Smooth muscle cell (in vitro differentiated cells): ENCODE results near the gene IQGAP2. TPM values are rescaled to one million over a fixed set of nuclear protein-coding genes. Genes with fewer than 3 reads are reported as not detected.

Experiments
- DNase-seq: peaks from one replicate; lab custom pipeline; 2025; ENCODE audit not compliant: unreplicated experiment; lab: John Stamatoyannopoulos, UW
- H2AFZ ChIP-seq: fragments of 200-600 bp; sonication (generic); 2 replicates; pipeline ENCODE4 v1.6.0; 2016; ENCODE audit warnings: antibody characterized with exemption, low read depth, mild to moderate bottlenecking
- H3F3A ChIP-seq: fragments of 200-600 bp; sonication (generic); 2 replicates; pipeline ENCODE4 v1.6.0; 2017; ENCODE audit warnings: antibody characterized with exemption, low read depth
- H3K27ac ChIP-seq: fragments of 200-600 bp; sonication (generic); 2 replicates; pipeline ENCODE4 v1.5.1; 2016; ENCODE audit warnings: low read depth, mild to moderate bottlenecking
- H3K27me3 ChIP-seq: fragments of 200-600 bp; sonication (generic); 2 replicates; pipeline ENCODE4 v1.6.1; 2016; ENCODE audit warnings: low read depth, mild to moderate bottlenecking
- H3K36me3 ChIP-seq: fragments of 200-600 bp; sonication (generic); 2 replicates; pipeline ENCODE4 v1.5.1; 2016; ENCODE audit warnings: low read depth
- H3K4me1 ChIP-seq: fragments of 200-600 bp; sonication (generic); 2 replicates; pipeline ENCODE4 v1.5.1; 2016; ENCODE audit warnings: low read depth
- H3K4me2 ChIP-seq: fragments of 200-600 bp; sonication (generic); 2 replicates; pipeline ENCODE4 v1.6.0; 2016; ENCODE audit warnings: mild to moderate bottlenecking
- H3K4me3 ChIP-seq: fragments of 200-600 bp; sonication (generic); 2 replicates; pipeline ENCODE4 v1.5.1; 2016; ENCODE audit warnings: mild to moderate bottlenecking
- H3K79me2 ChIP-seq: fragments of 200-600 bp; sonication (generic); 2 replicates; pipeline ENCODE4 v1.6.0; 2016; ENCODE audit warnings: low read depth, mild to moderate bottlenecking
- H3K9ac ChIP-seq: fragments of 200-600 bp; sonication (generic); 2 replicates; pipeline ENCODE4 v1.6.0; 2016; ENCODE audit warnings: low read depth
- H3K9me3 ChIP-seq: fragments of 200-600 bp; sonication (generic); replicated peaks from 2 replicates; pipeline ENCODE4 v1.5.1; 2016; ENCODE audit warnings: low read depth
- H4K20me1 ChIP-seq: fragments of 200-600 bp; sonication (generic); 2 replicates; pipeline ENCODE4 v1.6.0; 2016; ENCODE audit warnings: low read depth
- CTCF ChIP-seq: fragments of 200-600 bp; sonication (generic); IDR thresholded peaks from 2 replicates; pipeline ENCODE4 v1.5.1; 2017; ENCODE audit warnings: borderline replicate concordance, mild to moderate bottlenecking, antibody characterized with exemption; ENCODE audit not compliant: insufficient read depth, poor library complexity, severe bottlenecking
- WGBS: methylation state at CpG from one replicate; pipeline ENCODE4 v1.1.7; 2016; ENCODE audit warnings: low lambda C conversion rate; 5-methylcytosine and 5-hydroxymethylcytosine counted together
- polyA plus RNA-seq: library from polyadenylated mRNA; unstranded; fragments of >200 nt; fragmentation: Nextera tagmentation; extraction: Ambion mirVana; gene quantifications from 2 replicates; pipeline ENCODE4 v1.2.1, GENCODE V29; 2016
- small RNA-seq: library from RNA; depleted of rRNA; stranded (forward); fragments of <200 nt; gene quantifications from one replicate; pipeline ENCODE3, GENCODE V24; 2014
- total RNA-seq: library from RNA; depleted of rRNA; stranded (reverse); fragments of >200 nt; gene quantifications from 2 replicates; pipeline ENCODE4 v1.2.3, GENCODE V29; 2014

Gene IQGAP2
- total and polyA plus RNA-seq, 2 experiments from 2014 or later = 7.3 to 16.6 TPM

GRCh38 chr5:76754668-76755078 lies 351.6 kb downstream of the IQGAP2 start:
- no peak overlapping the region for H3K27ac ChIP-seq
- H3K4me3 ChIP-seq = no peak overlapping the region
- H3K9me3 ChIP-seq = no peaks in the 10 kb centered on the region
- no peaks in the 10 kb centered on the region for H4K20me1 ChIP-seq
- H3K27me3 ChIP-seq = no peaks in the 10 kb centered on the region
- H2AFZ ChIP-seq = no peak overlapping the region
- H3K4me2 ChIP-seq = no peak overlapping the region
- H3K4me1 ChIP-seq = no peaks in the 10 kb centered on the region
- H3K79me2 ChIP-seq = no peaks in the 10 kb centered on the region
- H3K36me3 ChIP-seq = no peaks in the 10 kb centered on the region
- no peaks in the 10 kb centered on the region for H3F3A ChIP-seq
- DNase-seq = no peak
- TF ChIP-seq CTCF = no peak
- no peak overlapping the region for H3K9ac ChIP-seq
- 77% methylated on average over 3 of the region's 3 CpGs for WGBS

DNA sequence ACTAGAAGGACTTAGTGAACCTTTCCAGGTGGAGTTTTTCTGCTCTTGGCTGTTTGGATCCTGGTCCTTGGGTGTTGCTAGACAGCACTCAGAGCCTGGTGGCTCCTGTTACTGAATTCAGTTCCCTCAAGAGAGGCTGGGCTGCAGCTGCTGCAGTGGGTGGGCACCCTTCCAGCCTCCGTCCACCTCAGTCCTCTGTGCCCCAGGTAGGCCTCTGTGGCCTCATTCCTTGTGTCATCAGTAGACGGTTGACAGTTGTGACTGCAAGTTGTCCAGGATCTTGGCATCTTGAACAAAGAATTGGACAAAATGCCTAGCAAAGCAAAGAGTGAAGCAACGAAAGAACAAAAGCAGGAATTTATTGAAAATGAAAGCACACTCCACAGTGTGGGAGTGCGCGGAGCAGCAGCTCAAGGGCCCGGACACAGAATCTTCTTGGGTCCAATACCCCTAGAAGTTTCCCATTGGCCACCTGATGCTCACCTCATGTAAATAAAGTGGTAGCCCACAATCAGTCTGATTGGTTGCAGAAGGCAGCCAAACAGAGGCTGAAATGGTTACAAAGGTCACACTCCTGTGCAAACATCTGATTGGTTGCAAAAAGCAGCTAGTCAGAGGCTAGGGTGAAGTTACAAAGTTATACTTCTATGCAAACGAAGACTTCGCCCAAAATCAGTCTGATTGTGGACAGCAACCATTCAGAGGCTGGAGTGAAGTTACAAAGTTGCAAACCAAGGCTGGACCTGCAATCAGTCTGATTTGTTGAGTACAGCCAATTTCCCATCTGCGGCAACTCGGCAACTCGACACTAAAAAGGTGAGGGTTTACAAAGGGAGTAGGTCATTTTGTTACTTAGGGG lies 352.9 kb downstream of the IQGAP2 start:
- Histone ChIP-seq H3F3A (no peaks in the 10 kb centered on the region), H3K4me3 (no peak overlapping the region), H3K4me1 (no peaks in the 10 kb centered on the region), H3K79me2 (no peaks in the 10 kb centered on the region), H3K9me3 (no peaks in the 10 kb centered on the region), H3K27ac (no peak overlapping the region), H3K36me3 (no peaks in the 10 kb centered on the region), H3K9ac (no peak overlapping the region), H2AFZ (no peak overlapping the region), H3K27me3 (no peaks in the 10 kb centered on the region), H4K20me1 (no peaks in the 10 kb centered on the region), H3K4me2 (no peak overlapping the region)
- no peak for TF ChIP-seq CTCF
- 97% methylated on average over 11 of the region's 11 CpGs for WGBS
- no peak for DNase-seq

DNA sequence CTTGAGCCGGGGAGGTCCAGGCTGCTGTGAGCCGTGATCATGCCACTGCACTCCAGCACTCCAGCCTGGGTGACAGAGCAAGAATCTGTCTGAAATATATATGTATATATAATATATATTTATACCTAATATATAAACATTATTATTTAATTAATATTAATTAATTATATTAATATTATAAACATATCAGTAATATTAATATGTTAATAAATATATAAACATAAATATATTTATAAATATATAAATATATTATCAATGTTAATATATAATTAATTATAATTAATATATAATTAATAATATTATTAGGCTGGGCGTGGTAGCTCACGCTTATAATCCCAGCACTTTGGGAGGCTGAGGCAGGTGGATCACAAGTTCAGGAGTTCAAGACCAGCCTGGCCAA lies 354.0 kb downstream of the IQGAP2 start:
- Histone ChIP-seq H3K4me1 (no peaks in the 10 kb centered on the region), H3K36me3 (no peaks in the 10 kb centered on the region), H3K27me3 (no peaks in the 10 kb centered on the region), H3K79me2 (no peaks in the 10 kb centered on the region), H3K9me3 (no peaks in the 10 kb centered on the region), H3F3A (no peaks in the 10 kb centered on the region), H3K9ac (no peak overlapping the region), H3K27ac (no peak overlapping the region), H4K20me1 (no peaks in the 10 kb centered on the region), H3K4me3 (no peak overlapping the region), H3K4me2 (no peak overlapping the region), H2AFZ (no peak overlapping the region)
- DNase-seq = no peak
- 98% methylated on average over 4 of the region's 4 CpGs for WGBS
- no peak for TF ChIP-seq CTCF

Small RNA genes within 50 kb of the gene (small RNA-seq; reads per million reads assigned to genes)
- not detected for gene RF02154
- not detected for gene RF02155

Other genes starting within 250 kb of the IQGAP2 start
- 0.31 and 1.4 TPM in 2 replicates for gene F2RL2, start 220.1 kb downstream of the IQGAP2 start, total RNA-seq
- gene F2RL2, start 220.1 kb downstream of the IQGAP2 start, polyA plus RNA-seq = 0.45 TPM in 1 of 2 replicates, not detected in the other